Chondrocyte (in vitro differentiated cells): ENCODE measurements around the gene KDF1. TPM values are rescaled to one million over a fixed set of nuclear protein-coding genes. Genes with fewer than 3 reads are reported as not detected.

Experiments
- DNase-seq: peaks from one replicate; pipeline ENCODE4 v3.0.0; 2021; ENCODE audit warnings: mixed read lengths, low spot score
- H3K27ac Mint-ChIP-seq: one replicate; pipeline ENCODE4 v1.8.0; 2021; ENCODE audit warnings: mild to moderate bottlenecking, moderate library complexity, mixed read lengths; ENCODE audit not compliant: unreplicated experiment
- H3K27me3 Mint-ChIP-seq: 2 replicates; pipeline ENCODE4 v1.8.0; 2021; ENCODE audit warnings: low read depth, mixed read lengths
- H3K36me3 Mint-ChIP-seq: 2 replicates; pipeline ENCODE4 v1.8.0; 2021; ENCODE audit warnings: low read depth, mixed read lengths
- H3K4me1 Mint-ChIP-seq: 2 replicates; pipeline ENCODE4 v1.8.0; 2021; ENCODE audit warnings: low read depth, mild to moderate bottlenecking, mixed read lengths
- H3K4me3 Mint-ChIP-seq: one replicate; pipeline ENCODE4 v1.8.0; 2021; ENCODE audit warnings: mild to moderate bottlenecking, moderate library complexity, mixed read lengths; ENCODE audit not compliant: unreplicated experiment
- H3K9me3 Mint-ChIP-seq: 2 replicates; pipeline ENCODE4 v1.8.0; 2021; ENCODE audit warnings: low read depth, mixed read lengths
- total RNA-seq: library from RNA; stranded (reverse); gene quantifications from 3 replicates; pipeline ENCODE4 v1.2.1, GENCODE V29; 2021
- TF ChIP-seq, protein P1 (sequence below): fragments of 200-600 bp; sonication (generic); IDR thresholded peaks from 2 replicates; pipeline ENCODE4 v1.5.0; 2021; ENCODE audit warnings: antibody characterized with exemption, mild to moderate bottlenecking, moderate library complexity

Gene KDF1
- total RNA-seq, 1 donor from 2014 or later: not detected

- no peak for DNase-seq
- Mint-ChIP-seq H3K36me3 (peaks cover 4% of the 10 kb centered on the region), H3K27ac (peak overlapping the region; percentile 98), H3K4me3 (peak overlapping the region; percentile 14), H3K27me3 (no peaks in the 10 kb centered on the region), H3K9me3 (no peaks in the 10 kb centered on the region), H3K4me1 (peaks cover 80% of the 10 kb centered on the region)
- TF ChIP-seq, protein P1, sequence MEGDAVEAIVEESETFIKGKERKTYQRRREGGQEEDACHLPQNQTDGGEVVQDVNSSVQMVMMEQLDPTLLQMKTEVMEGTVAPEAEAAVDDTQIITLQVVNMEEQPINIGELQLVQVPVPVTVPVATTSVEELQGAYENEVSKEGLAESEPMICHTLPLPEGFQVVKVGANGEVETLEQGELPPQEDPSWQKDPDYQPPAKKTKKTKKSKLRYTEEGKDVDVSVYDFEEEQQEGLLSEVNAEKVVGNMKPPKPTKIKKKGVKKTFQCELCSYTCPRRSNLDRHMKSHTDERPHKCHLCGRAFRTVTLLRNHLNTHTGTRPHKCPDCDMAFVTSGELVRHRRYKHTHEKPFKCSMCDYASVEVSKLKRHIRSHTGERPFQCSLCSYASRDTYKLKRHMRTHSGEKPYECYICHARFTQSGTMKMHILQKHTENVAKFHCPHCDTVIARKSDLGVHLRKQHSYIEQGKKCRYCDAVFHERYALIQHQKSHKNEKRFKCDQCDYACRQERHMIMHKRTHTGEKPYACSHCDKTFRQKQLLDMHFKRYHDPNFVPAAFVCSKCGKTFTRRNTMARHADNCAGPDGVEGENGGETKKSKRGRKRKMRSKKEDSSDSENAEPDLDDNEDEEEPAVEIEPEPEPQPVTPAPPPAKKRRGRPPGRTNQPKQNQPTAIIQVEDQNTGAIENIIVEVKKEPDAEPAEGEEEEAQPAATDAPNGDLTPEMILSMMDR: no peak
Measured at GRCh38 chr1:26998429-26999300, 38.4 kb upstream of the KDF1 start.

- peaks cover 75% of the 10 kb centered on the region for H3K4me1 Mint-ChIP-seq
- no peaks in the 10 kb centered on the region for H3K27me3 Mint-ChIP-seq
- DNase-seq: no peak
- H3K36me3 Mint-ChIP-seq: peaks cover 4% of the 10 kb centered on the region
- no peaks in the 10 kb centered on the region for H3K9me3 Mint-ChIP-seq
- H3K27ac Mint-ChIP-seq: peak overlapping the region; percentile 54
- TF ChIP-seq, protein P1: no peak
- peak overlapping the region; percentile 83 for H3K4me3 Mint-ChIP-seq
Measured at GRCh38 chr1:26996665-26997064, 36.4 kb upstream of the KDF1 start.

- Mint-ChIP-seq H3K36me3 (peaks cover 4% of the 10 kb centered on the region), H3K4me3 (peak overlapping the region; percentile 83), H3K27me3 (no peaks in the 10 kb centered on the region), H3K9me3 (no peaks in the 10 kb centered on the region), H3K4me1 (peaks cover 75% of the 10 kb centered on the region), H3K27ac (peak overlapping the region; percentile 65)
- no peak for DNase-seq
- TF ChIP-seq, protein P1: no peak
Measured at GRCh38 chr1:26996024-26996423, 35.8 kb upstream of the KDF1 start.

DNA sequence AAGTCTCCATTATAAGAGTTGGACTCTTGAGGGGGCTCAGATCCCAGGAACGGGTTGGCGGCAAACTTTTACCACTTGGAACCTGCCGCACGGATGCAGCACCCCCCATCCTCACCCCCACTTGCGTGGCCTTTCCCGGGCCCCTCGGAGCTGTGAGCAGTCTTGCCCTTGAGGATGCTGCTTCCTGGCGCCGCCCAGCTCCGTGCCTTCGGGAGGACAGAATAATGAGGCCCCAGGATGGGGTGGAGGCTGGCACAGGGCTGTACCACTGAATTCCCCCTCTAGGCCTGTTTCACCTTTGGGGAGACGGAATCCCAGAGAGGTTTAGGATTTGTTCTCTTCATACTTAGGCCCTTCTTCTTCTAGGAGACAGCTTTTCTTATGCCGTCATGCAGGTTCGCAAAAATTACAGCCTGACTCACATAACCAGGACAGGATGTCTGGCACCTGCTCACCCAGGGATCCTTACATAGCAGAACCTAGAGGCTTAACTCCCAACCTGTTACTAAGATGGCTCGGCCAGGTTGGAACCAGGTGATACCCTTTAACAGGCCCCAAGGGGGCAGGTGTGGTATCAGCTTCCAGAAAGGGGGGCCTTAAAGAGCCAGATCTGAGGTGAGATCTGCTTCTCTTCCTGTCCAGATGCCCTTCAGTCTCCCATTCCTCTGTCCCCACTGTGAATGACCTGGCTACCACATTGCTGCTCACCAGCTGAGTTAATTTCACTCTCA is 34.7 kb upstream of the KDF1 start:
- DNase-seq: no peak
- Mint-ChIP-seq H3K9me3 (no peaks in the 10 kb centered on the region), H3K27me3 (no peaks in the 10 kb centered on the region), H3K4me3 (peak overlapping the region; percentile 83), H3K27ac (peak overlapping the region; percentile 77), H3K36me3 (peaks cover 2% of the 10 kb centered on the region), H3K4me1 (peaks cover 69% of the 10 kb centered on the region)
- TF ChIP-seq, protein P1: peak; percentile 11

DNA sequence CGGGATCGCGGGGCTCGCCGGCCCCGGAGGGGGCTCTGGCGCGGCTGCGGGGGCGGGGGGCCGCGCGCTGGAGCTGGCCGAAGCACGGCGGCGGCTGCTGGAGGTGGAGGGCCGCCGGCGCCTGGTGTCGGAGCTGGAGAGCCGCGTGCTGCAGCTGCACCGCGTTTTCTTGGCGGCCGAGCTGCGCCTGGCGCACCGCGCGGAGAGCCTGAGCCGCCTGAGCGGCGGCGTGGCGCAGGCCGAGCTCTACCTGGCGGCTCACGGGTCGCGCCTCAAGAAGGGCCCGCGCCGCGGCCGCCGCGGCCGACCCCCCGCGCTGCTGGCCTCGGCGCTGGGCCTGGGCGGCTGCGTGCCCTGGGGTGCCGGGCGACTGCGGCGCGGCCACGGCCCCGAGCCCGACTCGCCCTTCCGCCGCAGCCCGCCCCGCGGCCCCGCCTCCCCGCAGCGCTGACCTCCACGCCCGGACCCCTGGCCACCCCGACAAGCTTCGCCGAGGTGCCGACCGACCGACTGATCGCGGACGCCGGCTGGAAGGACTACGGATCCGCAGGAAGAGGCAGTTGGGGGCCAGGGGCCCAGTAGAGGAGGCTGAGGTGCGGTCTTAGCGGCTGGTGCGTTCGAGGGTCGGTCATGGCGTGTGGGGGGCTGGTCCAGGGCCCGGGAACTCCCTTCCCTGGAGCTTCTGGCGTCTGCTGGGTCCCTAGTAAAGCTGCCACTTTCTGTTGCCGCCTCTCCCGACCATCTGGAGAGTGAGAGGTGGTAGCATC is 33.9 kb upstream of the KDF1 start:
- peaks cover 2% of the 10 kb centered on the region for H3K36me3 Mint-ChIP-seq
- no peak for DNase-seq

More for the DNA sequence above, 33.9 kb upstream of the KDF1 start:
- Mint-ChIP-seq H3K27me3 (no peaks in the 10 kb centered on the region), H3K9me3 (no peaks in the 10 kb centered on the region), H3K4me3 (peak overlapping the region; percentile 83), H3K27ac (peak overlapping the region; percentile 77), H3K4me1 (peaks cover 61% of the 10 kb centered on the region)
- TF ChIP-seq, protein P1: no peak
